HCT116 (cell line): ENCODE results near the gene ARL6IP4. TPM values are rescaled to one million over a fixed set of nuclear protein-coding genes. Genes with fewer than 3 reads are reported as not detected.

Experiments used
- ATAC-seq: fragments of 200-7000 bp; cut with Tn5 transposase; 2 replicates; pipeline ENCODE4 v1.9.1; 2020; ENCODE audit warnings: mild to moderate bottlenecking, moderate library complexity
- BruUV-seq: library from RNA; stranded (reverse); fragments of 400-500 nt; replicated peaks from 2 replicates; lab custom pipeline; 2021; lab: Mats Ljungman, UMichigan
- CTCF ChIA-PET: fragments of 300-600 bp; sonication (Branson Sonifier 250); formaldehyde crosslinking; loops from one replicate; lab custom pipeline; 2021; ENCODE audit warnings: antibody characterized with exemption; lab: Charles Lee
- POLR2A ChIA-PET: fragments of 300-600, 350-600 bp; sonication (Branson Sonifier 250); formaldehyde crosslinking; loops from one replicate; lab custom pipeline; 2021; ENCODE audit warnings: antibody characterized with exemption; lab: Charles Lee
- RAD21 ChIA-PET, 2 experiments: fragments of 300-600 bp; sonication (Branson Sonifier 250); formaldehyde crosslinking; loops; one replicate each; lab custom pipeline; 2023; ENCODE audit warnings: low total read pairs in 2 of 2; ENCODE audit not compliant: uncharacterized antibody in 2 of 2, unreplicated experiment in 2 of 2, low non-redundant PET in 1 of 2; lab: Charles Lee
- DNase-seq: peaks from one replicate; pipeline ENCODE4 v3.0.0-alpha.2; 2010; ENCODE audit warnings: low read depth, low spot score
- H2AFZ ChIP-seq: fragments of 200-600 bp; shearing (Covaris generic), sonication (generic); 2 replicates; pipeline ENCODE4 v1.6.1; 2017; ENCODE audit warnings: low read depth, mixed run types, mixed read lengths, antibody characterized with exemption, low read length; ENCODE audit not compliant: poor library complexity, severe bottlenecking
- H3K27ac ChIP-seq: 2 replicates; pipeline ENCODE4 v1.5.1; 2012; ENCODE audit warnings: low read depth, low read length
- H3K27me3 ChIP-seq: fragments of 200-600 bp; sonication (generic); 2 replicates; pipeline ENCODE4 v1.6.1; 2016; ENCODE audit warnings: mixed run types, low read length, mixed read lengths; ENCODE audit not compliant: insufficient read depth
- H3K36me3 ChIP-seq, 2 experiments: fragments of 200-500 bp in 1 of 2; fragments of 200-600 bp in 1 of 2; sonication (Bioruptor generic) in 1 of 2; sonication (generic) in 1 of 2; 2 replicates each; pipeline versions ENCODE4 v1.5.1 to v1.6.1; 2014 to 2016; ENCODE audit warnings: low read length in 2 of 2, inconsistent platforms in 1 of 2, mixed read lengths in 1 of 2, mixed run types in 1 of 2; ENCODE audit not compliant: insufficient read depth in 2 of 2, control insufficient read depth in 1 of 2
- H3K4me1 ChIP-seq, 2 experiments: fragments of 200-600 bp in 1 of 2; sonication (generic) in 1 of 2; 2 replicates each; pipeline versions ENCODE4 v1.5.1 to v1.6.1; 2012 to 2017; ENCODE audit warnings: low read length in 2 of 2, inconsistent platforms in 1 of 2, mild to moderate bottlenecking in 1 of 2, mixed read lengths in 1 of 2, mixed run types in 1 of 2, moderate library complexity in 1 of 2; ENCODE audit not compliant: insufficient read depth in 2 of 2, control insufficient read depth in 1 of 2
- H3K4me2 ChIP-seq: fragments of 200-600 bp; sonication (generic); 2 replicates; pipeline ENCODE4 v1.6.1; 2017; ENCODE audit warnings: mixed run types, low read length, mixed read lengths
- H3K4me3 ChIP-seq, 2 experiments: fragments of 200-600 bp in 1 of 2; sonication (generic) in 1 of 2; replicated peaks in 1 of 2; 2 replicates each; pipeline ENCODE4 v1.5.1; 2011 to 2016; ENCODE audit warnings: low read length in 2 of 2, control low read depth in 1 of 2, low read depth in 1 of 2, mild to moderate bottlenecking in 1 of 2, mixed read lengths in 1 of 2, mixed run types in 1 of 2
- H3K79me2 ChIP-seq: fragments of 200-600 bp; sonication (generic); 2 replicates; pipeline ENCODE4 v1.6.1; 2017; ENCODE audit warnings: mild to moderate bottlenecking, mixed run types, low read length, moderate library complexity, mixed read lengths; ENCODE audit not compliant: insufficient read depth
- H3K9ac ChIP-seq: fragments of 200-600 bp; sonication (generic); 2 replicates; pipeline ENCODE4 v1.6.1; 2016; ENCODE audit warnings: low read length, mixed read lengths
- H3K9me2 ChIP-seq: fragments of 200-600 bp; sonication (generic), shearing (Covaris generic); 2 replicates; pipeline ENCODE4 v1.6.1; 2017; ENCODE audit warnings: mixed run types, mild to moderate bottlenecking, moderate library complexity; ENCODE audit not compliant: insufficient read depth
- H3K9me3 ChIP-seq, 2 experiments: fragments of 200-500 bp in 1 of 2; fragments of 200-600 bp in 1 of 2; sonication (Bioruptor generic) in 1 of 2; sonication (generic) in 1 of 2; 2 replicates each; pipeline ENCODE4 v1.6.1; 2014 to 2017; ENCODE audit warnings: low read length in 2 of 2, mixed read lengths in 2 of 2, inconsistent platforms in 1 of 2, low read depth in 1 of 2, mild to moderate bottlenecking in 1 of 2, mixed run types in 1 of 2, moderate library complexity in 1 of 2; ENCODE audit not compliant: control insufficient read depth in 1 of 2, insufficient read depth in 1 of 2
- H4K20me1 ChIP-seq: fragments of 200-600 bp; sonication (generic), shearing (Covaris generic); 2 replicates; pipeline ENCODE4 v1.6.1; 2017; ENCODE audit warnings: mixed run types, mild to moderate bottlenecking, moderate library complexity; ENCODE audit not compliant: insufficient read depth
- CBX3 ChIP-seq: IDR thresholded peaks from 2 replicates; pipeline ENCODE4 v1.6.1; 2012; ENCODE audit warnings: low read depth
- ELF1 ChIP-seq: IDR thresholded peaks from 2 replicates; pipeline ENCODE4 v1.6.1; 2012; ENCODE audit warnings: low read depth, borderline replicate concordance
- EZH2 ChIP-seq: fragments of 200-600 bp; sonication (generic); IDR thresholded peaks from 2 replicates; pipeline ENCODE4 v1.6.1; 2017; ENCODE audit warnings: antibody characterized with exemption, mixed run types
- EZH2phosphoT487 ChIP-seq: fragments of 200-600 bp; IDR thresholded peaks from 2 replicates; pipeline ENCODE4 v1.6.1; 2018; ENCODE audit warnings: antibody characterized with exemption, borderline replicate concordance
- MAX ChIP-seq: IDR thresholded peaks from 2 replicates; pipeline ENCODE4 v1.6.1; 2012
- POLR2A ChIP-seq: IDR thresholded peaks from 2 replicates; pipeline ENCODE4 v1.7.0; 2011; ENCODE audit warnings: borderline replicate concordance; ENCODE audit not compliant: insufficient read depth, insufficient read length; ENCODE audit errors: extremely low read depth
- SIN3A ChIP-seq: IDR thresholded peaks from 2 replicates; pipeline ENCODE4 v1.6.1; 2012; ENCODE audit warnings: low read depth
- SRF ChIP-seq: IDR thresholded peaks from 2 replicates; pipeline ENCODE4 v1.6.1; 2012; ENCODE audit warnings: low read depth
- TCF7L2 ChIP-seq: IDR thresholded peaks from 2 replicates; pipeline ENCODE4 v1.7.0; 2011; ENCODE audit warnings: borderline replicate concordance, inconsistent platforms; ENCODE audit not compliant: insufficient read depth, insufficient read length; ENCODE audit errors: extremely low read depth
- YY1 ChIP-seq: IDR thresholded peaks from 2 replicates; pipeline ENCODE4 v1.6.1; 2011; ENCODE audit warnings: low read length, low read depth, moderate library complexity, mild to moderate bottlenecking; ENCODE audit not compliant: insufficient replicate concordance; ENCODE audit errors: extremely low read depth
- intact Hi-C: fragments of 100-400 bp; cut with micrococcal nuclease; formaldehyde crosslinking; loops from 2 replicates; pipeline ENCODE4 v1.10.0; 2022
- total RNA-seq: library from RNA; stranded (reverse); gene quantifications from one replicate; pipeline ENCODE4 v1.2.1, GENCODE V29; 2021; ENCODE audit not compliant: unreplicated experiment
- TF ChIP-seq, protein P1 (sequence below), 3 experiments: fragments of 200-600 bp in 1 of 3; sonication (generic) in 1 of 3; IDR thresholded peaks in 2 of 3; conservative IDR thresholded peaks in 1 of 3; 2 replicates each; pipeline ENCODE4 v1.5.1; 2012 to 2017; ENCODE audit warnings: low read depth in 2 of 3, low read length in 2 of 3, antibody characterized with exemption in 1 of 3, borderline replicate concordance in 1 of 3, control low read depth in 1 of 3, mild to moderate bottlenecking in 1 of 3, mixed read lengths in 1 of 3, mixed run types in 1 of 3, moderate library complexity in 1 of 3; ENCODE audit not compliant: insufficient read depth in 1 of 3
- TF ChIP-seq, protein P2 (sequence below): IDR thresholded peaks from 2 replicates; pipeline ENCODE4 v1.6.1; 2012
- TF ChIP-seq, protein P3 (sequence below): IDR thresholded peaks from 2 replicates; pipeline ENCODE4 v1.6.1; 2012; ENCODE audit warnings: low read depth

Gene ARL6IP4
- total RNA-seq, 1 experiment from 2014 or later = 128 TPM

- no peak for TF ChIP-seq MAX
- TF ChIP-seq, protein P1, sequence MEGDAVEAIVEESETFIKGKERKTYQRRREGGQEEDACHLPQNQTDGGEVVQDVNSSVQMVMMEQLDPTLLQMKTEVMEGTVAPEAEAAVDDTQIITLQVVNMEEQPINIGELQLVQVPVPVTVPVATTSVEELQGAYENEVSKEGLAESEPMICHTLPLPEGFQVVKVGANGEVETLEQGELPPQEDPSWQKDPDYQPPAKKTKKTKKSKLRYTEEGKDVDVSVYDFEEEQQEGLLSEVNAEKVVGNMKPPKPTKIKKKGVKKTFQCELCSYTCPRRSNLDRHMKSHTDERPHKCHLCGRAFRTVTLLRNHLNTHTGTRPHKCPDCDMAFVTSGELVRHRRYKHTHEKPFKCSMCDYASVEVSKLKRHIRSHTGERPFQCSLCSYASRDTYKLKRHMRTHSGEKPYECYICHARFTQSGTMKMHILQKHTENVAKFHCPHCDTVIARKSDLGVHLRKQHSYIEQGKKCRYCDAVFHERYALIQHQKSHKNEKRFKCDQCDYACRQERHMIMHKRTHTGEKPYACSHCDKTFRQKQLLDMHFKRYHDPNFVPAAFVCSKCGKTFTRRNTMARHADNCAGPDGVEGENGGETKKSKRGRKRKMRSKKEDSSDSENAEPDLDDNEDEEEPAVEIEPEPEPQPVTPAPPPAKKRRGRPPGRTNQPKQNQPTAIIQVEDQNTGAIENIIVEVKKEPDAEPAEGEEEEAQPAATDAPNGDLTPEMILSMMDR (IDR thresholded peaks at IDR 0.05 in 2 of 3, conservative IDR thresholded peaks at IDR 0.05 in 1 of 3; ENCODE audit: borderline replicate concordance in 1 of 3, insufficient read depth in 1 of 3, low read depth in 2 of 3, low read length in 2 of 3) = no peak
- TF ChIP-seq, protein P2, sequence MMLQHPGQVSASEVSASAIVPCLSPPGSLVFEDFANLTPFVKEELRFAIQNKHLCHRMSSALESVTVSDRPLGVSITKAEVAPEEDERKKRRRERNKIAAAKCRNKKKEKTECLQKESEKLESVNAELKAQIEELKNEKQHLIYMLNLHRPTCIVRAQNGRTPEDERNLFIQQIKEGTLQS = no peak
- no peak for TF ChIP-seq SIN3A
- no peak for TF ChIP-seq YY1
- TF ChIP-seq EZH2 = no peak
- TF ChIP-seq ELF1 = no peak
Measured at GRCh38 chr12:123004287-123004686, 23.8 kb downstream of the ARL6IP4 start (continued).

DNA sequence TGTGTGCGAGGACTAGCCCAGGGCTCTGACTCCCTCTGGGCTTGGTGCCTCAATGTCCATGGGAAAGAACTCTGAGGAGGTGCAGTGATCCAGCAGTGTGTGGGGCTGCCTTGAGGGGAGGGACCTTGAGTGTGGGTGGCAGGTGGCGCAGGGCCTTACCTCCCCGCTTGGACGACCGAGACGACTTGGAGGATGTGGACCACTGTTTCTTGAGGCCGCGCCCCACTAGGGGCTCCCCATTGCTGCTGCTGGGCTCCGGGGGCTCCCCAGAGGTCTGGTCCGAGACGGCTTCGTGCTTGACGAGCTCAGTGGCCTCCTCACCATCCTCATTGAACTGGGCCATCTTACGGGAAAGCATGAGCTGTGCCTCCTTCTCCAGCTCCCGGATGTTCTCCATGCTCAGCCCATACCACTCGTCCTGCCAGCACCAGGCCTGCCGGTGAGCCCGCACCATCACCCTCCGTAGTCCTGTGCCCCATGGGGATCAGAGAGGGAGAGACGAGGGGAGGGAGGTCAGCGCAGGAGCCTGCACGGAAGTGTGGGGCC, 24.7 kb downstream of the ARL6IP4 start:
- ChIA-PET RAD21 (no interaction called here), CTCF (no interaction called here), POLR2A (no interaction called here)
- no peaks in the 10 kb centered on the region for H3K79me2 ChIP-seq
- no peaks in the 10 kb centered on the region for H3K9me3 ChIP-seq
- ATAC-seq (0 out of 2 replicates have a peak, but pooled peaks have one; percentile 13), DNase-seq (no peak)
- H2AFZ ChIP-seq = no peak overlapping the region
- H3K9me2 ChIP-seq = no peaks in the 10 kb centered on the region
- 0 out of 4 replicates have a peak, but pooled peaks cover 0 to 3% of the 10 kb centered on the region in 2 experiments for H3K36me3 ChIP-seq
- BruUV-seq = no TSS peak
- no peaks in the 10 kb centered on the region for H3K4me1 ChIP-seq
- no peak overlapping the region for H3K4me2 ChIP-seq
- no peak overlapping the region for H3K27ac ChIP-seq
- no peaks in the 10 kb centered on the region for H3K27me3 ChIP-seq
- no peaks in the 10 kb centered on the region for H4K20me1 ChIP-seq
- intact Hi-C loops = no loop called here
- no peak overlapping the region for H3K4me3 ChIP-seq
- no peak overlapping the region for H3K9ac ChIP-seq
- TF ChIP-seq SIN3A = no peak
- TF ChIP-seq ELF1 = no peak
- TF ChIP-seq, protein P2 = no peak
- no peak for TF ChIP-seq SRF
- TF ChIP-seq POLR2A = no peak
- TF ChIP-seq TCF7L2 = no peak
- no peak for TF ChIP-seq CBX3
- TF ChIP-seq EZH2phosphoT487 = no peak
- TF ChIP-seq YY1 = no peak
- no peak for TF ChIP-seq MAX
- TF ChIP-seq, protein P1 (IDR thresholded peaks at IDR 0.05 in 2 of 3, conservative IDR thresholded peaks at IDR 0.05 in 1 of 3; ENCODE audit: borderline replicate concordance in 1 of 3, insufficient read depth in 1 of 3, low read depth in 2 of 3, low read length in 2 of 3) = no peak
- TF ChIP-seq, protein P3, sequence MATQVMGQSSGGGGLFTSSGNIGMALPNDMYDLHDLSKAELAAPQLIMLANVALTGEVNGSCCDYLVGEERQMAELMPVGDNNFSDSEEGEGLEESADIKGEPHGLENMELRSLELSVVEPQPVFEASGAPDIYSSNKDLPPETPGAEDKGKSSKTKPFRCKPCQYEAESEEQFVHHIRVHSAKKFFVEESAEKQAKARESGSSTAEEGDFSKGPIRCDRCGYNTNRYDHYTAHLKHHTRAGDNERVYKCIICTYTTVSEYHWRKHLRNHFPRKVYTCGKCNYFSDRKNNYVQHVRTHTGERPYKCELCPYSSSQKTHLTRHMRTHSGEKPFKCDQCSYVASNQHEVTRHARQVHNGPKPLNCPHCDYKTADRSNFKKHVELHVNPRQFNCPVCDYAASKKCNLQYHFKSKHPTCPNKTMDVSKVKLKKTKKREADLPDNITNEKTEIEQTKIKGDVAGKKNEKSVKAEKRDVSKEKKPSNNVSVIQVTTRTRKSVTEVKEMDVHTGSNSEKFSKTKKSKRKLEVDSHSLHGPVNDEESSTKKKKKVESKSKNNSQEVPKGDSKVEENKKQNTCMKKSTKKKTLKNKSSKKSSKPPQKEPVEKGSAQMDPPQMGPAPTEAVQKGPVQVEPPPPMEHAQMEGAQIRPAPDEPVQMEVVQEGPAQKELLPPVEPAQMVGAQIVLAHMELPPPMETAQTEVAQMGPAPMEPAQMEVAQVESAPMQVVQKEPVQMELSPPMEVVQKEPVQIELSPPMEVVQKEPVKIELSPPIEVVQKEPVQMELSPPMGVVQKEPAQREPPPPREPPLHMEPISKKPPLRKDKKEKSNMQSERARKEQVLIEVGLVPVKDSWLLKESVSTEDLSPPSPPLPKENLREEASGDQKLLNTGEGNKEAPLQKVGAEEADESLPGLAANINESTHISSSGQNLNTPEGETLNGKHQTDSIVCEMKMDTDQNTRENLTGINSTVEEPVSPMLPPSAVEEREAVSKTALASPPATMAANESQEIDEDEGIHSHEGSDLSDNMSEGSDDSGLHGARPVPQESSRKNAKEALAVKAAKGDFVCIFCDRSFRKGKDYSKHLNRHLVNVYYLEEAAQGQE = no peak
